OCI-LY1 (cell line): ENCODE results near the gene WDFY2.

Experiments used
- EZH2 ChIP-seq: fragments of 200-600 bp; sonication (generic), shearing (Covaris generic); IDR thresholded peaks from 2 replicates; pipeline ENCODE4 v1.8.0; 2017; ENCODE audit warnings: borderline replicate concordance, mixed run types, mild to moderate bottlenecking, antibody characterized with exemption, low read length, moderate library complexity, mixed read lengths
- TF ChIP-seq, protein P1 (sequence below): fragments of 200-600 bp; sonication (generic), shearing (Covaris generic); IDR thresholded peaks from 2 replicates; pipeline ENCODE4 v1.5.1; 2017; ENCODE audit warnings: mild to moderate bottlenecking, antibody characterized with exemption, low read length, moderate library complexity, mixed read lengths

DNA sequence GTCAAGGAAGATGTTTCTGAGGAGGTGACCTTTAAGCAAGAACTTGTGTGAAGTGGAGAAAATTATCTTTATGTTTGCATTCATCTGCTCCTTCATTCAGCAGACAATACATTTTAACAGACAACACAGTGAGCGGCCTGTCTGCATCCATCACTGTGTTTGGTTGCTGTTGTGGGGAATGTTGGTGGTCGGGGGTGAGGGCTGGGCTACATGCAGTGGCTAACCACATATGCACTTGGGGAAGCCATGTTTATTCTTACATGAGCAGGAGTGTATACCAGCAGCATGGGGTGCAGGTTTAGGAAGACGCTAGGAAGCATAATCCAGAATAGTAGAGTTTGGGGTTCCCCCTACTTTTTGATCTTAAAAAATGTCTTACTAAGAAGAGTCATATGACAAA lies 153.3 kb downstream of the WDFY2 start:
- TF ChIP-seq, protein P1, sequence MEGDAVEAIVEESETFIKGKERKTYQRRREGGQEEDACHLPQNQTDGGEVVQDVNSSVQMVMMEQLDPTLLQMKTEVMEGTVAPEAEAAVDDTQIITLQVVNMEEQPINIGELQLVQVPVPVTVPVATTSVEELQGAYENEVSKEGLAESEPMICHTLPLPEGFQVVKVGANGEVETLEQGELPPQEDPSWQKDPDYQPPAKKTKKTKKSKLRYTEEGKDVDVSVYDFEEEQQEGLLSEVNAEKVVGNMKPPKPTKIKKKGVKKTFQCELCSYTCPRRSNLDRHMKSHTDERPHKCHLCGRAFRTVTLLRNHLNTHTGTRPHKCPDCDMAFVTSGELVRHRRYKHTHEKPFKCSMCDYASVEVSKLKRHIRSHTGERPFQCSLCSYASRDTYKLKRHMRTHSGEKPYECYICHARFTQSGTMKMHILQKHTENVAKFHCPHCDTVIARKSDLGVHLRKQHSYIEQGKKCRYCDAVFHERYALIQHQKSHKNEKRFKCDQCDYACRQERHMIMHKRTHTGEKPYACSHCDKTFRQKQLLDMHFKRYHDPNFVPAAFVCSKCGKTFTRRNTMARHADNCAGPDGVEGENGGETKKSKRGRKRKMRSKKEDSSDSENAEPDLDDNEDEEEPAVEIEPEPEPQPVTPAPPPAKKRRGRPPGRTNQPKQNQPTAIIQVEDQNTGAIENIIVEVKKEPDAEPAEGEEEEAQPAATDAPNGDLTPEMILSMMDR: no peak
- TF ChIP-seq EZH2: no peak
